Non-pigmented ciliary epithelial cell (primary cell): ENCODE results near the gene RPS27.
"Not testable (repeated sequence)": the region's sequence is repeated elsewhere in the genome, so short reads cannot be mapped to it uniquely, and the experiment has no call there.

ENCODE experiments used
- DNase-seq: peaks from one replicate; pipeline ENCODE4 v3.0.0-alpha.2; 2010; ENCODE audit warnings: low read depth

RPS27 gene

GRCh38 chr1:153961421-153961820, 29.1 kb upstream of the RPS27 start:
- DNase-seq, result no peak

DNA sequence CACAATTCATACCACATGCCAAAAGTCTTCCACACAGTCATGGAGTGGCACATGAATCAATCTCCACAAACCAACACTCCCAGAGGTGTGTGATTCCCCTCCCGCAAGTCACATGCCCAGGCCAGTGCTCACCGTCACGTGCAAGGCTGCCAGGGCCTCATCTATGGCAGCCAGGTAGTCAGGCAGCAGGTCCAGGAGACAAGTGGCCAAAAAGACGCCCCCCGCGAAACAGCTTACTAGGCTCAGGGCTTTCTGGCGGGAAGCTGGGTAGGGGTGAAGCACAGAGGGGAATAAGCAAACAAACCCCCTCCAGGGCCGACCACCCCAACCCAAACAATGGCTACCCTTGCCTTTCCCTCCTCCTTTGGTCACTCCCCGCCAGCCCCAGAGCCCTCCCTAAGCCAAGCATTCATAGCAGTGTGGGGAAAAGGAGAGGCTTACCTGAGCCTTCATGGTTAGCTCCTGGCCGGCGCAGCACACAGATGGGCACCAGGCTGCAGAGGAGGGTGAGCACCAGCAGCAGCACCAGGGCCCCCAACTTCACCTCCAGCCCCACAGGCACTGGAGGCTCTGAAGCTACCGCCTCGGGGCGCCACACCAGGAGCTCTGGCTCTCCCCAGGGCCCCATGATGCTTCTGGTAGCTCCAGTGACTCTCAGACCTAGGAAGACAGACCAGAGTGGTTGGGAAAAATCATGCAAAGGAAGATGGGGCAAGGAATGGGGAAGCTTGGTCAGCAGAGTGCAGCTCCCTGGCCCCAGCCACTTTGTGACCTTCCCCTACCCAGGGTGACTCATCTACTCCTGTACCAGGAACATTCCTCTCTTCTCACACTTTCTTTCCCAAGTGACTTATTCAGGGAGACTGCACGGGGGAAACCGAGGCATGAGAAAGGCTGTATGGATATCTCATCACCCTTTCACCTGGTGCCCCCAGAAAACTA, 28.2 kb upstream of the RPS27 start:
- no peak for DNase-seq

DNA sequence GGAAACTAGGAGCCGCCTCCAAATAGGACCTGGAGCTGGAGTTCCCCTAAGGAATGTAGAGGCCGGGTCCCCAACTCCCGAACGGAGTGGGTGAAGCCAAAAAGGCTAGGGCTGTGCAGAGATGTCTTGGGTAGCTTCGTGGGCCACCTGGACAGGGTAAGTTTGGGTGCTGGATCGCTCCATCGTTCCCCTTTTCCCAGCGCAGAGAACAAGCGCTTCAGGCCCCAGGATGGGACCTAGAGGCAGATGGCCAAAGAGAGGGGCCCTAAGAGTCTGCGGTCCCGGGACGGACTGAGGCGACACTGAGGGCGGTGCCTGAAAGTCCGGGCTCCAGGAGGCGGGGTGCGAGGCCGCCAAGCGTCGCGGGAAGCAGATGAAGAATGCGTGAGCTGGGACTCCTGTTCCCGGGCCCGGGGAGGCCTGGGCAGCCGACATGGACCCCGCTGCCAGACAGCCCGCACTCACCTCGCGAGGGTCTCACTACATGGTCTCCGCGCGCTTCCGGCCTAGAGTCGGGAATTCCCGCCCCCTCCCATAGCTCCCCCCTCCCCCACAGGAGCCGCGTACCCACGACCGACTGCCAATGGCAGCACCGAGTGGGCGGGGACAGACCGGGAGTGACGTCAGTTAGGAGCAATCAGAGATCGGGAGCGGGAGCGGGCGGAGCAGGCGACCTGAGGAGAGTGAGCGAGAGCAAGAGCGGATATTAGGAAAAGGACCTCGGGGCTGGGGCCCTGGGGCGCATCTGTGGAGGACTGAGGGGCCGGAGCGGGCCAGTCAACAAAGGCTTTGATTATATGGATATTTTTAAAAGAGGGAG, 27.3 kb upstream of the RPS27 start, which contains the start of gene SLC39A1:
Gene SLC39A1 (minus strand): TSS at position 508 of the 820 bp plus-strand sequence. CDS start 822 bp downstream, outside the sequence.
- DNase-seq, result peak; percentile 86

GRCh38 chr1:153963850-153964331, 26.7 kb upstream of the RPS27 start:
- DNase-seq, result no peak

- peak; percentile 94 for DNase-seq
Observed at GRCh38 chr1:153967107-153967999, 23.2 kb upstream of the RPS27 start, which contains the start of gene CREB3L4. CREB3L4 (plus strand) TSS chr1:153967902; CDS start chr1:153968526, 624 bp downstream.

GRCh38 chr1:153968000-153968363, 22.6 kb upstream of the RPS27 start:
- no peak for DNase-seq

DNA sequence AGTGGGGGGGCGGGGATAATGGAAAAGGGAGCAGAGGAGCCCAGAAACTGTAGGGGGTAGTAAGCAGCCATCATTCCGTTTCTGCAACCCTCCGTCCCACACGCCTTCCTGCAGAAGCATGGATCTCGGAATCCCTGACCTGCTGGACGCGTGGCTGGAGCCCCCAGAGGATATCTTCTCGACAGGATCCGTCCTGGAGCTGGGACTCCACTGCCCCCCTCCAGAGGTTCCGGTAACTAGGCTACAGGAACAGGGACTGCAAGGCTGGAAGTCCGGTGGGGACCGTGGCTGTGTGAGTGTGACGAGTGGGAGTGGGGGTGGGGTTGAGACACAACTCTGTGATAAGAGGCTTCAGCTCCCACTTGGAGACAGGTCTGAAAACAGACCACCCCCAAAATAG, 22.2 kb upstream of the RPS27 start:
- no peak for DNase-seq

DNA sequence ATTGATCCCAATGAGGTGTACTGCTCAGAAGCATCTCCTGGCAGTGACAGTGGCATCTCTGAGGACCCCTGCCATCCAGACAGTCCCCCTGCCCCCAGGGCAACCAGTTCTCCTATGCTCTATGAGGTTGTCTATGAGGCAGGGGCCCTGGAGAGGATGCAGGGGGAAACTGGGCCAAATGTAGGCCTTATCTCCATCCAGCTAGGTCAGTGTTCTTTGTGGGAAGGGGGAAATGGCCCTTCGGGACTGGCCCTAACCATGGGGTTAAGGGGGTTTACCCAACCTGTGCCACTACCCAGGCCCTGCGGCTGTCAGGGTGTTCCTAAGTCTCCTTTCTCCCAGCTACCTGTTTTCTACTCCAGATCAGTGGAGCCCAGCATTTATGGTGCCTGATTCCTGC, 21.6 kb upstream of the RPS27 start:
- no peak for DNase-seq

- DNase-seq, result no peak
Observed at GRCh38 chr1:153970346-153970745, 20.2 kb upstream of the RPS27 start.

GRCh38 chr1:153973071-153973470, 17.5 kb upstream of the RPS27 start:
- no peak for DNase-seq

DNA sequence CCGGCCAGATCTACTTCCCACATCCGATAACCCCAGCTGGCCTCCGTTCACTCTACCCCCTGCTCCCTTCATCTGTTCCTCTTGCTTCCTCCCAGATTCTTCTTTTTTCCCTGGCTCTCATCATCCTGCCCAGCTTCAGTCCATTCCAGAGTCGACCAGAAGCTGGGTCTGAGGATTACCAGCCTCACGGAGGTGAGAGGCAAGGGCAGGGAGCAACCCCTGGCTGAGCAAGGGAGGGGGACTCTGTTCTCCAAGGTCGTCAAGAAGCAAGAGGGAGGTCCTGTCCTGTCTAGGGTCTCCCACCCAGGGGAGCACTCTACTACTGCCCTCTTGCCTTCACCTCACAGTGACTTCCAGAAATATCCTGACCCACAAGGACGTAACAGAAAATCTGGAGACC, 17.0 kb upstream of the RPS27 start:
- DNase-seq, result no peak

DNA sequence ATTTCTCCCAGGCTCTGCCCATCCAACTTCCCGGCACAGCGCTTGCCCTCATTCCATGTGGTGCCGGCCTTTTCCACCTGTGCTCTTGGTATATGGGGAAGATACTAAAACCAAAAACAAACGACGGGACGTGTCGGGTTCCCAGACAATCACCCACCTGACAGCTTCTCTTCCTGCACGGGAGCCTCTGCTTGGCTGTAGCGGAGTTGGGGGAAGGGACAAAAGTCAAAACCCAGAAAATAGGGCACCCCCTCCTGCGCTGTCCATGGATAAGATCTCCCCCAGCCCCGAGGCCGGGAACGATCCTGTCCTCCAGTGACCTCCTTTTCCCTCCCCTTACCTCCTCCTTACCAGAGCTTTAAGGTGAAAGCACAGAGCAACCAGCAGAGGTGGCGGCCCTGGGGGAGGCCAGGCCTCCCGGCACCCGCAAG, 13.7 kb upstream of the RPS27 start:
- no peak for DNase-seq

GRCh38 chr1:153977250-153978240, 13.0 kb upstream of the RPS27 start, which contains the start of gene JTB:
JTB (minus strand) TSS chr1:153977674; CDS start chr1:153977252, 422 bp downstream.
- no peak for DNase-seq

- DNase-seq, result no peak
Observed at GRCh38 chr1:153978274-153978909, 12.2 kb upstream of the RPS27 start.

- not testable (repeated sequence) for DNase-seq
Observed at GRCh38 chr1:153979091-153979490, 11.5 kb upstream of the RPS27 start.

DNA sequence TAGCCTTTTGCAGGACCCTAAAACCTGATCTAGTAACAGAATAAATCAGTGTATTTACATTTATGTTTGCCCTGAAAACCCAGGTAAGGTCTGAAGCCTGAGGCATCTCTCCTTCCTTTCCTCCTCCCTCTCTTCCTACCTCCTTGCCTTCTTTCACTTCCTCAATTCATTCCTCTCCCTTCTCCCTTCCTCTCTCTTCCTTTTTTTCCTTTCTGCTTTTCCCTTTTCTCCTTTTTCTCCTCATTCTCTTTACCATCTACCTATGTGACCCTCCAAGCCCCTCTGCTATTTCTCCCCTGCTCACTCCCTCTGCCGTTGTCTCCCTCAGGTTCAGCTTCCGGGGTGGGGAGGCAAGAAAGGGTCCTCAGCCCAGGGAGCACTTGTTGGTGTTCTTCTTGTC, 8.8 kb upstream of the RPS27 start:
- DNase-seq, result not testable (repeated sequence)

DNA sequence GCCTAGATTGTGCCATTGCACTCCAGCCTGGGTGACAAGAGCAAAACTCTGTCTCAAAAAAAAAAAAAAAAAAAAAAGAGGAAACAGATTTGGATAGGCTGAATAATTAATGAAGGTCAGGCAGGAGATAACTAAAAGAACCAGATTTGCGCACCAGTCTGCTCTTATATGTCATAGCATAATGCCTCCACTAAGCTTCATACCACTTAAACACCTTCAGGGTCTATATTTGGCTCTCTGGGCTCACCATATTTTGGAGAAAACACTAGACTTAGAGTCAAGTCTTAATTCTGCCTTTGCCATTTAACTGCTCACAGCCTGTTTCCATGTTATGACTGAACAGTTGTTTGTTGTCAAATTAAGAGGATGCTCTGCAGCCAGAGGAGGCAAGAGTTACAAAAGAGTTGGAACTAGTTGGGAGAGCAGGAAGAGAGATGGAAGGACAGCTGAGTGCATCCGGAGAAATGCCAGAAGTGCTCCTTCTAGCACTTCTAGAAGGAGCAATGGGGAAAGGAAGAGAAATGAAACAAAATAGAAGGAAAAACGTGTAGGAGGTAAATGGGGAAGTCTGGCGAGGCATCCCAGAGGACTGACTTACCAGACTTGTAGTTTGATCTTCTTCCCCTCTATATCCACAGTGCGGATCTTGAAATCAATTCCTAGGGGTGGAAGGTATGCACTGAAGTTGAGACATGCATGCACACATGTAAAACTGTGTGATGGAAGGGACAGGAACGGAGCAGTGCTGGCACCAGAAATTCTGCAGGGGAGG, 6.3 kb upstream of the RPS27 start:
- no peak for DNase-seq

- DNase-seq, result no peak
Observed at GRCh38 chr1:153985341-153985912, 5.1 kb upstream of the RPS27 start.
